Fibroblast of the aortic adventitia (primary cell): Measurements from ENCODE around the gene FAM107A. TPM values are rescaled to one million over a fixed set of nuclear protein-coding genes. Genes with fewer than 3 reads are reported as not detected.

ENCODE experiments used
- DNase-seq: peaks from one replicate; pipeline ENCODE4 v3.0.0-alpha.2; 2010; ENCODE audit warnings: low read depth
- H3K4me3 ChIP-seq: 2 replicates; pipeline ENCODE4 v1.5.1; 2011; ENCODE audit warnings: low read depth, mild to moderate bottlenecking, control low read depth, low read length, moderate library complexity
- CTCF ChIP-seq: IDR thresholded peaks from 2 replicates; pipeline ENCODE4 v1.5.1; 2011; ENCODE audit warnings: mild to moderate bottlenecking, low read length, control low read depth, inconsistent platforms; ENCODE audit not compliant: insufficient read depth
- total RNA-seq: library from RNA; depleted of rRNA; stranded (reverse); fragments of >200 nt; gene quantifications from 2 replicates; pipeline ENCODE4 v1.2.3, GENCODE V29; 2012; ENCODE audit warnings: low replicate concordance

FAM107A gene
- total RNA-seq, 1 donor = 0.54 TPM

DNA sequence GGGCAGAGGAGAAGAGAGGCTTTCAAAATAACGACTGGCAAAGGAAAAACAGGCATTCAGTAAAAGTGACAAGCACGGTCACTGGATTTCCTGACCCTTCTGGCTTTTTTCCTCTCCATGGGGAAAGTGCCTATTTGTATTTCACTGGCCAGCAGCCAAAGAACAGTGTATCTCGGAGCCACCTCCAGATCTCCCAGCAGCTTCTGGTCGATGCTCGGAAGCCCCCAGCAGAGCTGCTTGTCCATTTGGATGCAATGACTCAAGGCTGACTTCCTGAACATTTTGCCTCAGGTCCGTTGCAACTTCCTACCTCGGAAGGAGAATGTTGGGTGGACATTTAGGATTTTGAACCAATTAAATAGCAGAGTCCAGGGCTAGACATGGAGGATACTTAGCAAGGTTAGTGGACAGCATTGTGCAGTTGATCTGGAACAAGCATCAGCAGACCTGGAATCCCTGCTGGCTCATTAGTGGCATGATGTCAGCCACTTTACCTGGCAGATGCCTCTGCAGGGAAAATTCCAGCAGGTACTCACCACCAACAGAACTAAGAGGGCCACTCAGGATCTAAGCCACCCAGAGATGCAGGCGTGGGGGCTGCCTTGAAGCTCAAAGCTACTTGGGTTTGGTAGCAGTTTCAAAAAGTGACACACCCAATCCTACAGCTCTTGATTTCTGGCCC is 1.1 kb downstream of the FAM107A start:
- no peak for DNase-seq
- TF ChIP-seq CTCF = no peak
- no peak overlapping the region for H3K4me3 ChIP-seq

- no peak overlapping the region for H3K4me3 ChIP-seq
- no peak for DNase-seq
- TF ChIP-seq CTCF = no peak
Observed at GRCh38 chr3:58574682-58575081, 2.5 kb downstream of the FAM107A start.

DNA sequence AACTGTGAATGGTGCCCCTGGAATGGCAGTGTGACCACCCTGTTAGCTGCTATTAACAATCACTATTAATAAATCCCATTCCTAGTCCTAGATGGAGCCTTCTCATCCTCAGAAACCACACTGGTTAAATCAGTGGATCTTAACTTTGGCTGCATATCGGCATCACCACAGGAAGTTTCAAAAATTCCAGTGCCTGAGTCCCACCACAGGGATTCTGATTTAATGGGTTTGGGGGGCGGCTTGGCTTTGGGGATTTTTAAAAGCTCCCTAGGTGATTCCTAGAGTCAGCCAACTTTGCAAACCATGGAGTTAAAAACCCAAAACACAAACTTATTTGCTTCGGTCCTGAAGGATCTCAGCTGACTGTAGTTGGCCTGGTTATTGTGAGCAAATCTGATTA is 3.1 kb downstream of the FAM107A start:
- DNase-seq = no peak
- no peak for TF ChIP-seq CTCF
- no peak overlapping the region for H3K4me3 ChIP-seq

DNA sequence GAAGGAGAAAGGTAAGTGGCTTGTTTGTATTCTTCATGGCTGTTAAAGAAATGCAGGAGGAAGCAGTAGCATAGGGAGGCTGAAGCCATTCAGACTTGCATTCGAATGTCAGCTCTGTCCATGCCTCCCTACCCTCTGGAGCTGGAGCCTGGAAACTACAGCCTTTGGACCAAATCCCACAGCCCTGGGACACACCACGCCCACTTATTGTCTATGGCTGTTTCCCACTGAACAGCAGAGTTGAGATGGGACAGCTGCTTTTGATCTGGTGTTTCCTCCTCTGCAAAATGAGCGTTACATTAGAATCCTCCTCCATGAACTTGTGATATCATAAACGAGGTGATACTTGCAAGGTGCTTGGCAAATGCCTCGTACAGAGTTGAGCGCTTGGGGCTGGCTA is 3.6 kb downstream of the FAM107A start:
- no peak for TF ChIP-seq CTCF
- no peak overlapping the region for H3K4me3 ChIP-seq
- DNase-seq = peak; percentile 63

- TF ChIP-seq CTCF = no peak
- H3K4me3 ChIP-seq = no peak overlapping the region
- DNase-seq = no peak
Observed at GRCh38 chr3:58572634-58573230, 4.5 kb downstream of the FAM107A start.

GRCh38 chr3:58572013-58572633 is 5.1 kb downstream of the FAM107A start:
- H3K4me3 ChIP-seq = no peak overlapping the region
- TF ChIP-seq CTCF = no peak
- DNase-seq = no peak

DNA sequence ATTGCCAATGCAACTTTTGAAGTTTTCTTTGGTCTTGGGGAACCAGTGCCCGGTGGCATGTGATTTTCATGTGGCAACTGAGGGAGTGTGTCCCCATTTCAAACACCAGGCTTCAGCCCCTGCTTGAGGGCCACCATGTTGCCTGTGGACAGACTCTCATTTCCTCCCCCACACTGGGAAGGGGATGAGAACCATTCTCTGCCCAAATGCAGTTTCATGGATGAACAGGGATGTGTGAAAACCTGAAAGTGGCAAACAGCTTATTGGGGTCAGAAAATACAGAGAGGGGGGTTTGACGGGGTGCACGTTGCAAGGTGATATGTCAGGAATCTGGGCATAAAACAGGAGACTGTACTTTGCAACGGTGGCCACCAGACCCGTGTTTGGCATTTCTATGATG is 6.3 kb downstream of the FAM107A start:
- no peak overlapping the region for H3K4me3 ChIP-seq
- TF ChIP-seq CTCF = no peak
- no peak for DNase-seq
